ENCODE measurements around the gene BRICD5.

BRICD5 gene

DNA sequence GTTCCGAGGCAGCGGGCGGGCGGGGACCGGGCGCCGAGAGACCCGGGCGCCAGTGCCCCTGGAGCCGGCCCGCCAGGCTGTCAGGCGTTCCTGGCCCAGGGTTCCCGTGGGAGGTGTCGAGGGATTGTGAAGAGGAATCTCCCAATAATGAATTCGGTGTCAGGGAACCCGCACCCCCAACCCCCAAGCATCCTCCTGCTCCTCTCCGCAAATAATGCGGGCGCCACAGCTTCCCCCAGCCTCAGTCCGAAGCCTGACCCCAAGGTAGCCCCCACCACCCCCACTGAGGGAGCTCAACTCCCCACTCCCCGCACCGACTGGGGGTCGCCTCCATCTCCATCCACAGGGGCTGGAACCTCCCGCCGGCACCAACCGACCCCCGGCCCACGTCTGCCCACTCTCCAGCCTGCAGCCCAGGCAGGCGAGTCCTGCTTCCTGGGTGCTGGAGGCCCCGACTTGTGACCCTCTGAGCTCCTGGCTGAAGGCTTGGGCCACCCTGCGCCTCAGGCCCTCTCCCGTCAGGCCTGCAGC is 13.6 kb downstream of the BRICD5 start:
- no peak for DNase-seq

GRCh38 chr16:2196162-2196980 is 14.3 kb downstream of the BRICD5 start, which contains the start of gene CASKIN1:
Gene CASKIN1, minus strand, starts transcription at chr16:2196605. Its CDS starts 173 bp downstream, at chr16:2196432.
- DNase-seq: no peak

GRCh38 chr16:2195322-2196161 is 15.1 kb downstream of the BRICD5 start:
- DNase-seq: no peak

DNA sequence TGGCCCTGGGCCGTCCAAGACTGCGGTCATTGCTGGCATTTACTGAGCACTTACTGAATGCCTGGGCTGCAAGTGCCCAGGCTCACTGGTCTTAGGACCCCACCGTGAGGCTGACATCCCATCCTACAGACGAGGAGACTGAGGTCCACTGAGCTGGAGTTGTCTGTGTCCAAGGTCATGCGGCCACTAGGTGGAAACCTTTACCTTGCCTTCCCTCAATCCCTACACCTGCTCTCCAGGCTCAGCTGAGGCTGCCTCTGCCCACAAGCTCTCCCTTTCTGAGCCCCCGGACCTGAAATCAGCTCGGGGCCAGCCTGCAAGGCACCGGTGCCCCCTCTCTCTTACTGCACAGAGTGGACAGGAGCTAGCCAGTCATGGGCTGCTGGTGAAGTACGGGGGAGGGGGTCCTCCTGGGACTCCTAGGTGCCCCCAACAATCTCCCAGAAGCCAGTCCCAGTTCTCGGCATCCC is 15.8 kb downstream of the BRICD5 start:
- DNase-seq: peak; percentile 74

DNA sequence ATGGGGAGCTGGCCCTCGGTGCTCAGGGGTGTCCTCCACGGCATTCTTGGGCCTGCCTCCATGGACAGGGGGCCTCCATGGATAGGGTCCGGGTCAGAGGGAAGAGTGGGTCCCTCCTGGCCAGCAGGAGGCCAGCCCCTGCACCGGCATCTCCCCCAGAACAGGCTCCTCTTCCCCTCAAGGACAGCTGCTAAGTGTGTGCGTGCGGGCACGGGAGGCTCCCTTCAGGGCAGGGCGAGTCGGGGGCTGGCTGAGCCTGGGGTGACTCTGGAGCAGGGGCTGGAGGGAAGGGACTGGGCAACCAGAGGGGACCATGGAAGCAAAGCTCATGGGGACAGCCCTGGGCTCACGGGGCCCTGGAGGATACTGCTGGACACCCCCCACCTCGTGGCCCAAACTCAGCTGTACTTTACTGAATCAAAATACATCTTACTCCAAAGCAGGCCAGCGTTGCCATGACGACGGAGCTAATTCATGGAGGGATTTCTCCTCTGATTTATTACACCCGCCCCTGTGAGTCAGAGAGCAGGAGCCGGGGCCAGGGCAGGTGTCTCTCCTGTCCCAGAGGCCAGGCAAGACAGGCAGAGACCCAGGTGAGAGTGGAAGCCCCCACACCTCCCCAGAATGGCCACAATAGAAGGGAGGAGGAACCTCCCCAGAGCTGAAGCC is 16.4 kb downstream of the BRICD5 start:
- DNase-seq: no peak

DNA sequence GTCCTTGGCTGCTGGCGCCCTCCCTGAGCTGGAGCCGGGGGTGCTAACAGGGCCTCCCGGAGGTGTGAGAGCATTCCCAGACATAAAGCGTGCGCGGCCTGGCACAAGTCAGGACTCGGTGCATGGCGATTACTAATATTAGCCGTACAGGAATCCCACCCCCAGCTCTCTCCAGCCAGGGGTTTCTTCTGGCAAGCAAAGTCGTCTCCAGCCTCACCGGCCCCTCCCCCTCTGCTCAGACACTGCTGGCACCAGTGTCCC is 19.3 kb downstream of the BRICD5 start:
- no peak for DNase-seq

- DNase-seq: no peak
These were observed 19.8 kb downstream of the BRICD5 start for GRCh38 chr16:2190659-2191445.

- no peak for DNase-seq
These were observed 20.5 kb downstream of the BRICD5 start for GRCh38 chr16:2190002-2190658.

GRCh38 chr16:2189252-2189893 is 21.3 kb downstream of the BRICD5 start:
- no peak for DNase-seq

DNA sequence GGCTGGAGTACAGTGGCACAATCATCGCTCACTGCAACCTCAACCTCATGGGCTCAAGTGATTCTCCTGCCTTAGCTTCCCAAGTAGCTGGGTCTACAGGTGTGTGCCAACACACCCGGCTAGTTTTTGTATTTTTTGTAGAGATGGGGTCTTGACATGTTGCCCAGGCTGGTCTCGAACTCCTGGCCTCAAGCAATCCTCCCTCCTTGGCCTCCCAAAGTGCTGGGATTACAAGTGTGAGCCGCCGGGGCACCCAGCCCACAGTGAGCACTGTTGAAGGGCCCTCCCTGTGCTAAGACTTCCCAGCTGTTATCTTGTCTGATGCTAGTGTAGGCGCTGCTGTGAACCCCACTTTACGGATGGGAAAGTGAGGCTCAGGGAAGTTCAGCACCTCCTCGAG is 22.3 kb downstream of the BRICD5 start:
- no peak for DNase-seq

- DNase-seq: no peak
These were observed 23.5 kb downstream of the BRICD5 start for GRCh38 chr16:2187212-2187611.

DNA sequence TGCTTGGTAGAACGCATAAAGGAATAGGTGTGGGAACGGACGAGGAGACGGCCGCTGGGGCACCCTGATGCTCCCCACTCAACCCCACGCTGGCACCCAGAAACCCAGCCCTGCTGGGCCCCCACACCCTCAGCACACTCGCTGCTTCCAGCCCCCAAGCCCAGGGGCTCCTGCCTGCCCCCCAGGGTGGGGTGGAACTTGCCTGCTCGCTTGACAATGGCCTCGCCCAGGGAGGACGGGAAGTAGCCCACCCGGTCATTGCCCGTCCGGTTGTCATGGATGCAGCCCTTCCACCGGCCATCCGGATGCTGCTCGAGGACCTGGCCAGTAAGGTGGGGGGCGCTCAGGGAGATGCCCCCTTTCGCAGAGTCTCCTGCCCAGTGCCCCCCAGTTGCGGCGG is 24.2 kb downstream of the BRICD5 start:
- DNase-seq: no peak

- DNase-seq: no peak
These were observed 24.6 kb downstream of the BRICD5 start for GRCh38 chr16:2186064-2186463.

DNA sequence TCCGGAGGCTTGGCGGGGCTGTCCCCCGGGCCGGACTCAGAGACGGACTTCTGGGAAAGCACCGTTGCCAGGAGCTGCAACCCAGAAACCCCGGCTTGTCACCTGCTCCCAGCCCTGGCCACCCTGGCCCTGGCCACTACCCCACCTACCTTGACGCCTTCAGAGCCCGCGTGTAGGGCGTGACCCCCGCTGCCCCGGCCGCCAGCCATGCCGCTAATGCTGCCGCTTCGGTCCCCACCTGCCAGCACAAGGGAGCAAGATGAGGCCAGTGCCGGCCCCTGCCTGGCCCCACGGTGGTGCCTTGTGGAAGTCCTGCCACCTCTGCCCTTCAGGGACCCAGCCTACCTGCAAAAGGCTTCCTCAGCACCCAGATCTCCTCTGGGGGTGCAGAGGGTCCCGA is 25.7 kb downstream of the BRICD5 start:
- DNase-seq: no peak

DNA sequence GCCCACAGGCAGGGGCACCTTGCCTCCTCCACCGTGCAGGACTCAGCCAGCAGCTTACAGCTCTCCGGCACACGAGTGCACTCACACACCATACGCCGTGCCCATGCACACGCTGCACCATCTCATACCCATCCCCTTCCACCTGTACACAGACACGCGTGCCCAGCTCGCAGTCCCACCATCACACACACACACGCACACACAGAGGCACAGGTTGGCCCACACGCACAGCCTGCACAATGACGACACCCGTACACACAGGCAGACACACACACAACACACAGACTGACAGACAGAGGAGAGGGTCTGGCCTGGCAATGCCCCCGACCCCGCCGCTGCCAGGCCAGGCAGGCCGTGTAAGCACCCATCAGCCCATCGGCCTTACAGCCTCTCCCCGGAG is 26.3 kb downstream of the BRICD5 start:
- DNase-seq: no peak

GRCh38 chr16:2183671-2184070 is 27.0 kb downstream of the BRICD5 start:
- no peak for DNase-seq

- DNase-seq: no peak
These were observed 28.7 kb downstream of the BRICD5 start for GRCh38 chr16:2181952-2182351.

DNA sequence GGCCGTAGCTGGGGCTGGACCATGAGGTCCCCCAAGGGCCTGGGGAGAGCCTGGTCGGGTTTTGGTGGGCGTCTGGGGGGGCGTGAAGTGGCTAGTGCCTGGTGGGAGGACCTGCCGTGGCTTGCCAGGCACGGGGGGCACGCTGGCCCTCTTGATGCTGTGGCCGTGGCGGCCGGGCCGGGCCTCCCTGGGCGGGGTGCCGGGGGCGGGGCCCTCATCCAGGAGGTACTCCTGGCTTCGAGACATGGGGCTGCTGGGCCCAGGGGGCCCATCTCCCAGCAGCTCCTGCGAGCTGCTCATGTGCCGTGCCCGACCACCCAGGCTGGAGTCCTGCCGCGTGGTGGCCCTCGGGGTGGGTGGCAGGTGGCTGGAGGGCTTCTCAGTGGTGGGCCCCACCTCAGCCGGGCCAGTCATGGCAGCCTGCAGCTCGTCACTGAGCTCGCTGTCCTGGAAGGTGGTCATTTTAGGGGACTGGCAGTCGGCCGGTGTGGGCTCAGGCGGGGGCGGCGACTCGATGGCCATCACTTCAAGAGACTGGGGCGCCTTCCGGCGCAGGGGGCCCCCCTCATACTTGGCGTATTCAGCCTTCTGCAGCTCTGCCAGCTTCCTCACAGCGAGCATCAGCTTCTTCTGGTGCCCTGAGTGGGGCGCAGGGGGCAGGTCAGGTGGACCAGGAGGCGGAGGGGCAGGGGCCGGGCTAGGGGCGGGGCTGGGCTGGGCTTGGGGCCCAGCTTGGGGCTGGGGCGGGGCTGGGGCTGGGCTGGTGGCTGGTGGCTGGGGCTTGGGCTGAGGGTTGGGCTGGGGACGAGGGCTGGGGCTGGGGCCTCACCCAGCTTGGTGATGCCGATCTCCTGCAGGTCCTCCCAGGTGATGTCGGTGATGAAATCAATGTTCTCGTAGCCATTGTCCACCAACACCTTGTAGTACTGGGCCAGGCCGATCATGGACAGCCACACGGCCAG is 29.4 kb downstream of the BRICD5 start:
- no peak for DNase-seq

DNA sequence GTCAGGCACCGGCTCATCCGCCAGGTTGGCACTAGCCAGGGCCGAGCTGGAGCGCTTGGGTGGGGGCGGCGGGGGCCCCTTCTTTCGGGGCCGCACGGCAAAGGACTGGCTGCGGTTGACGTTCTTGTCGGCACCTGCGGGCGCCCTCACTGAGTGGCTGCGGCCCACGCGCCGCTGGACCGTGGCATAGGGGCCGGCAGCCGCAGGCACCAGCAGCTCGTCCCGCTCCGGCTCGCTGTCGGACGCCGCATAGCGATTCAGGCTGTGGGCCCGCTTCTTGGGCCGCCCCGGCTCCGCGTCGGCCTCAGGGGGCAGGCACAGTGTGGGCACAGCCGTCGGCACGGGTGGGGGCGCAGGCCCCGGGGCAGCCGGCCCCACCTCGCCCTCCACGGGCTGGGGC is 30.2 kb downstream of the BRICD5 start:
- no peak for DNase-seq

DNA sequence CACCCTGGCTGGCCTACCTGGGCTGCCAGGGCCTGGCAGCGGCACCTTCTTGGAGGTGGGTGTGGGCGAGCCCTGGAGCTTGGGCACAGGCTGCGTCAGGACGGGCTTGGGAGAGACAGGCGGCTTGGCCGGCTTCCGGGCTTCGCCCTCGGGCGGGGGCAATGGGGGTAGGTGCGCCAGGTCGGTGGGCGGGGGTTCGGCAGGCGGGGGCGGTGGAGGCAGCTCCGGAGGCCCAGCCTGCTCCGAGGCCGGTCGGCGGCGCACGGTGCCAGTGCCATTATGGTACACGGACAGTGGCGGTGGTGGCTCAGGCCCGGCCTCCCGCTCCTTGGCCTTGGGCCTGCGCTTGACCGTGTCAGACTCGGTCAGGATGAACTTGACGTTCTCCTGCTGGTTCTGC is 31.1 kb downstream of the BRICD5 start:
- DNase-seq: no peak
